OCI-LY7 (cell line): Measurements from ENCODE around the gene NTPCR. TPM values are rescaled to one million over a fixed set of nuclear protein-coding genes. Genes with fewer than 3 reads are reported as not detected.

Experiments
- BruUV-seq: library from RNA; stranded (reverse); fragments of 400-500 nt; replicated peaks from 2 replicates; lab custom pipeline; 2021; lab: Mats Ljungman, UMichigan
- CTCF ChIA-PET: fragments of 300-600 bp; sonication (Branson Sonifier 250); formaldehyde crosslinking; loops from one replicate; lab custom pipeline; 2022; ENCODE audit warnings: antibody characterized with exemption; ENCODE audit not compliant: unreplicated experiment; lab: Charles Lee
- POLR2A ChIA-PET: fragments of 300-600 bp; sonication (Branson Sonifier 250); formaldehyde crosslinking; loops from one replicate; lab custom pipeline; 2022; ENCODE audit warnings: antibody characterized with exemption; lab: Charles Lee
- DNase-seq: peaks from one replicate; pipeline ENCODE4 v3.0.0-alpha.2; 2015; ENCODE audit warnings: low spot score
- H2AFZ ChIP-seq: fragments of 200-600 bp; sonication (generic), shearing (Covaris generic); 2 replicates; pipeline ENCODE4 v1.6.1; 2014; ENCODE audit warnings: mild to moderate bottlenecking, antibody characterized with exemption, low read length, moderate library complexity
- H3K27ac ChIP-seq: fragments of 200-600 bp; sonication (generic); 2 replicates; pipeline ENCODE4 v1.5.1; 2014; ENCODE audit warnings: mixed run types, low read depth, mild to moderate bottlenecking, moderate library complexity, low read length, inconsistent platforms; ENCODE audit not compliant: poor library complexity, severe bottlenecking
- H3K36me3 ChIP-seq: fragments of 200-600 bp; sonication (generic); 2 replicates; pipeline ENCODE4 v1.6.1; 2014; ENCODE audit warnings: mild to moderate bottlenecking, antibody characterized with exemption, low read length, moderate library complexity, mixed read lengths; ENCODE audit not compliant: insufficient read depth
- H3K4me1 ChIP-seq: fragments of 200-600 bp; sonication (generic); 2 replicates; pipeline ENCODE4 v1.5.1; 2014; ENCODE audit warnings: mild to moderate bottlenecking, low read length; ENCODE audit not compliant: insufficient read depth, poor library complexity, severe bottlenecking
- H3K4me2 ChIP-seq: fragments of 200-600 bp; sonication (generic); 2 replicates; pipeline ENCODE4 v1.6.1; 2014; ENCODE audit warnings: mild to moderate bottlenecking, low read length
- H3K4me3 ChIP-seq: fragments of 200-600 bp; sonication (generic); 2 replicates; pipeline ENCODE4 v1.5.1; 2014; ENCODE audit warnings: mild to moderate bottlenecking, low read depth, low read length; ENCODE audit not compliant: poor library complexity, severe bottlenecking
- H3K79me2 ChIP-seq: fragments of 200-600 bp; sonication (generic); 2 replicates; pipeline ENCODE4 v1.6.1; 2016; ENCODE audit warnings: low read depth, mild to moderate bottlenecking, low read length, moderate library complexity, mixed read lengths; ENCODE audit not compliant: insufficient read depth
- H3K9me2 ChIP-seq: fragments of 200-600 bp; sonication (generic); 2 replicates; pipeline ENCODE4 v1.6.1; 2016; ENCODE audit warnings: mild to moderate bottlenecking, low read length, mixed read lengths; ENCODE audit not compliant: insufficient read depth
- H3K9me3 ChIP-seq: fragments of 200-600 bp; sonication (generic); 2 replicates; pipeline ENCODE4 v1.6.1; 2014; ENCODE audit warnings: mild to moderate bottlenecking, mixed run types, low read length, mixed read lengths
- H4K20me1 ChIP-seq: fragments of 200-600 bp; sonication (generic); 2 replicates; pipeline ENCODE4 v1.6.1; 2014; ENCODE audit warnings: mild to moderate bottlenecking, antibody characterized with exemption, low read length, moderate library complexity, mixed read lengths; ENCODE audit not compliant: insufficient read depth
- CTCF ChIP-seq: fragments of 200-600 bp; sonication (generic); conservative IDR thresholded peaks from 2 replicates; pipeline ENCODE4 v1.5.1; 2014; ENCODE audit warnings: mild to moderate bottlenecking, antibody characterized with exemption, low read length, moderate library complexity, mixed read lengths
- EZH2phosphoT487 ChIP-seq: fragments of 200-600 bp; sonication (generic); IDR thresholded peaks from 2 replicates; pipeline ENCODE4 v1.6.1; 2018; ENCODE audit warnings: low read depth, borderline replicate concordance, mild to moderate bottlenecking, mixed run types, antibody characterized with exemption, low read length, moderate library complexity, mixed read lengths
- intact Hi-C: fragments of 100-400 bp; cut with micrococcal nuclease; formaldehyde crosslinking; loops from one replicate; pipeline ENCODE4 v1.10.0; 2022; ENCODE audit not compliant: unreplicated experiment
- total RNA-seq, 2 experiments: library from RNA; depleted of rRNA in 1 of 2; stranded (reverse); fragments of >200 nt in 1 of 2; shearing (Covaris generic) in 1 of 2; gene quantifications; 2 replicates each; pipeline ENCODE4 v1.2.3, GENCODE V29; 2014 to 2022

The NTPCR gene
- total RNA-seq, 2 experiments from 2014 or later: 17.3 to 39.1 TPM

GRCh38 chr1:232939748-232940147 is 10.7 kb upstream of the NTPCR start:
- Histone ChIP-seq H3K79me2 (no peaks in the 10 kb centered on the region), H3K36me3 (no peaks in the 10 kb centered on the region), H3K4me1 (peaks cover 11% of the 10 kb centered on the region), H3K4me2 (no peak overlapping the region), H2AFZ (no peak overlapping the region), H3K4me3 (no peak overlapping the region), H3K9me3 (peaks cover 6% of the 10 kb centered on the region; the same call in 1 of the 2 replicates), H4K20me1 (no peaks in the 10 kb centered on the region), H3K27ac (no peak overlapping the region), H3K9me2 (no peaks in the 10 kb centered on the region)
- ChIA-PET CTCF (no interaction called here), POLR2A (interaction anchor here (0.6 kb wide), 1 partner anchor 606 kb away, joined by 3 read pairs; no protein-coding TSS in a partner anchor)
- intact Hi-C loops: no loop called here
- TF ChIP-seq CTCF (no peak), EZH2phosphoT487 (no peak)
- no peak for DNase-seq
- BruUV-seq: no TSS peak

- no peaks in the 10 kb centered on the region for H4K20me1 ChIP-seq
- TF ChIP-seq EZH2phosphoT487 (no peak), CTCF (no peak)
- CTCF ChIA-PET: no interaction called here
- peaks cover 11% of the 10 kb centered on the region for H3K4me1 ChIP-seq
- H3K27ac ChIP-seq: no peak overlapping the region
- H3K4me3 ChIP-seq: no peak overlapping the region
- no peak overlapping the region for H2AFZ ChIP-seq
- POLR2A ChIA-PET: interaction anchor here (0.6 kb wide), 2 partner anchors 244 to 606 kb away, joined by 3 read pairs; no protein-coding TSS in a partner anchor
- peaks cover 6% of the 10 kb centered on the region; the same call in 1 of the 2 replicates for H3K9me3 ChIP-seq
- intact Hi-C loops: no loop called here
- no peak overlapping the region for H3K4me2 ChIP-seq
- no TSS peak for BruUV-seq
- no peaks in the 10 kb centered on the region for H3K9me2 ChIP-seq
- no peaks in the 10 kb centered on the region for H3K79me2 ChIP-seq
- no peaks in the 10 kb centered on the region for H3K36me3 ChIP-seq
- DNase-seq: no peak
Observed at GRCh38 chr1:232940262-232940661, 10.1 kb upstream of the NTPCR start.

- intact Hi-C loops: no loop called here
- peaks cover 6% of the 10 kb centered on the region; the same call in 1 of the 2 replicates for H3K9me3 ChIP-seq
- no peak overlapping the region for H2AFZ ChIP-seq
- H3K36me3 ChIP-seq: no peaks in the 10 kb centered on the region
- no TSS peak for BruUV-seq
- TF ChIP-seq EZH2phosphoT487: no peak
- no peak for TF ChIP-seq CTCF
- no peaks in the 10 kb centered on the region for H3K79me2 ChIP-seq
- ChIA-PET CTCF (no interaction called here), POLR2A (interaction anchor here (0.6 to 0.7 kb wide), 3 partner anchors 29 to 288 kb away, joined by 3 read pairs; no protein-coding TSS in a partner anchor)
- no peaks in the 10 kb centered on the region for H4K20me1 ChIP-seq
- peaks cover 11% of the 10 kb centered on the region for H3K4me1 ChIP-seq
- H3K27ac ChIP-seq: no peak overlapping the region
- no peak for DNase-seq
- H3K4me2 ChIP-seq: no peak overlapping the region
- H3K4me3 ChIP-seq: no peak overlapping the region
- no peaks in the 10 kb centered on the region for H3K9me2 ChIP-seq
Observed at GRCh38 chr1:232942413-232943294, 7.8 kb upstream of the NTPCR start.
